HepG2 (cell line): ENCODE measurements around the gene PIGV. TPM values are rescaled to one million over a fixed set of nuclear protein-coding genes. Genes with fewer than 3 reads are reported as not detected.
A peak's percentile ranks its signal among the peaks of the same experiment; 100 is the strongest.

Source experiments
- BHLHE40 ChIP-seq: IDR thresholded peaks from 2 replicates; pipeline ENCODE4 v1.6.1; 2011; ENCODE audit warnings: low read length, improper control_type of control experiment
- CSRNP1 ChIP-seq: sonication (generic); formaldehyde crosslinking; IDR thresholded peaks from 2 replicates; pipeline ENCODE4 v1.8.1; 2023; ENCODE audit warnings: mild to moderate bottlenecking, missing genetic modification reagents
- FOSL2 ChIP-seq: sonication (generic); formaldehyde crosslinking; IDR thresholded peaks from 2 replicates; pipeline ENCODE4 v1.4.0; 2020; ENCODE audit warnings: missing genetic modification reagents
- FOXM1 ChIP-seq: sonication (generic); formaldehyde crosslinking; IDR thresholded peaks from 2 replicates; pipeline ENCODE4 v1.5.0; 2020; ENCODE audit warnings: missing genetic modification reagents
- GATA4 ChIP-seq: sonication (generic); IDR thresholded peaks from 2 replicates; pipeline ENCODE4 v1.6.1; 2016; ENCODE audit warnings: antibody characterized with exemption, low read depth, borderline replicate concordance
- HES4 ChIP-seq: sonication (generic); formaldehyde crosslinking; IDR thresholded peaks from 2 replicates; pipeline ENCODE4 v1.9.0; 2021; ENCODE audit warnings: mild to moderate bottlenecking, missing genetic modification reagents, borderline replicate concordance
- KDM5B ChIP-seq: sonication (generic); formaldehyde crosslinking; IDR thresholded peaks from 2 replicates; pipeline ENCODE4 v1.4.0; 2020; ENCODE audit warnings: missing genetic modification reagents, mild to moderate bottlenecking, borderline replicate concordance
- ZNF10 ChIP-seq: sonication (generic); formaldehyde crosslinking; IDR thresholded peaks from 2 replicates; pipeline ENCODE4 v1.4.0; 2020; ENCODE audit warnings: mild to moderate bottlenecking, low read depth, missing genetic modification reagents, borderline replicate concordance
- ZNF234 ChIP-seq: sonication (generic); formaldehyde crosslinking; conservative IDR thresholded peaks from 2 replicates; pipeline ENCODE4 v1.5.1; 2020; ENCODE audit warnings: mild to moderate bottlenecking, missing genetic modification reagents
- ZNF337 ChIP-seq: sonication (generic); formaldehyde crosslinking; IDR thresholded peaks from 2 replicates; pipeline ENCODE4 v1.5.1; 2020; ENCODE audit warnings: missing genetic modification reagents, low read depth, mild to moderate bottlenecking, borderline replicate concordance
- ZNF563 ChIP-seq: sonication (generic); formaldehyde crosslinking; IDR thresholded peaks from 2 replicates; pipeline ENCODE4 v1.8.0; 2022; ENCODE audit warnings: mild to moderate bottlenecking, moderate library complexity, missing genetic modification reagents
- ZXDC ChIP-seq: sonication (generic); formaldehyde crosslinking; IDR thresholded peaks from 2 replicates; pipeline ENCODE4 v1.5.0; 2020; ENCODE audit warnings: mild to moderate bottlenecking, missing genetic modification reagents
- polyA plus RNA-seq, 8 experiments: library from polyadenylated mRNA; depleted of rRNA in 3 of 8; stranded (reverse) in 7 of 8; unstranded in 1 of 8; fragments of >200 nt; fragmentation: Illumina TruSeq in 4 of 8; extraction: Trizol in 4 of 8; gene quantifications; 2 replicates each; pipeline versions ENCODE4 v1.2.1 to v1.2.3, GENCODE V29; 2011 to 2016; ENCODE audit warnings: low read depth in 4 of 8, missing spikeins in 1 of 8, mixed read lengths in 1 of 8; ENCODE audit not compliant: insufficient read depth in 1 of 8
- total RNA-seq, 5 experiments: library from RNA; depleted of rRNA; stranded (reverse); fragments of >200 nt; fragmentation: Illumina TruSeq; extraction: Trizol; gene quantifications; 2 replicates each; pipeline ENCODE4 v1.2.3, GENCODE V29; 2016; ENCODE audit warnings: low read depth in 1 of 5
- TF ChIP-seq, protein P1 (sequence below): sonication (generic); formaldehyde crosslinking; IDR thresholded peaks from 2 replicates; pipeline ENCODE4 v1.8.0; 2022; ENCODE audit warnings: mild to moderate bottlenecking, missing genetic modification reagents, moderate library complexity
- TF ChIP-seq, protein P2 (sequence below): IDR thresholded peaks from 2 replicates; pipeline ENCODE4 v1.6.1; 2016
- TF ChIP-seq, protein P3 (sequence below): IDR thresholded peaks from 2 replicates; pipeline ENCODE4 v1.6.1; 2012; ENCODE audit warnings: inconsistent platforms
- TF ChIP-seq, protein P4 (sequence below): sonication (generic); formaldehyde crosslinking; IDR thresholded peaks from 2 replicates; pipeline ENCODE4 v1.9.0; 2021; ENCODE audit warnings: mild to moderate bottlenecking, missing genetic modification reagents

The PIGV gene
- total and polyA plus RNA-seq, 2 of the 13 experiments (the other 11 are each of a cell fraction or from before 2014, with no cell fraction given) = 13.5 to 22.7 TPM

DNA sequence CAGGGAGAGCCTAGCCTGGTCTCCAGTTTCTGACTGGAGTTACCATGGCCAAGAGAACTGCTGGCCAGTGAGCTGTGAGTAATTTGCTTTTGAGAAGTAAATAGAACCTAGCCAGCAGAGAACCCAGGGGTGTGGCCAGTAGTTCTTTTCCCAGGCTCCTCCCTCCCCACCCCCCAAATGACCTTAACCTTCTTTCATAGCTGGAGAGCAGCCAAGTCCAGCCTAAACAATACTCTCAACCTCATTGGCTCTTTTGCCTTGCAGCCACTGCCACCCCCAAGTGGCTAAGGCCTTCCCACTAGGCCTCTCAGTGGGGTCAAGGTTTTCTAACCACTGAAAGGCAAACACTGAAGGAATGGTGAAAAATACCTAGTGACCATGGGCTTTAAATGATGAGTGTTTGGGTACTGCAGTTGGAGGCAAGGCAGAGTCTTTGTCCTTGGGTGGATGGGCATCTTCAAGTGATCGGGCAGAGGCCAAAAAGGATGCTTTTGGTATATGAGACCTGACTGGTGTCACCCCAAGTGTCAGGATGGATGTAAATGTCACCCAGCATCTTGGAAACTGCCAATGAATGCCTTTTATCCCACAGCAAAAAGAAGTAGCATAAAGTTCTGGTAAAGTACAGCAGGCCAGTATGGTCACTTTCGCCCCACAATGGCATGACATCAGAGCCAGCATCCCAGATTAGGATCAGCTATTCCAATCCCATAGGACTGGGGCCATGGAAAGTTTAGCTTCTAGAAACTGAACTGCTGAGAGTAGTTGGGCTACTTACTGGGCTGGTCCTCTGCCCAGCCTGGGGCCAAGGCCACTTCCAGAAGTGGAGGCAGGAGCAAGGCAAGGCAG, 3.5 kb upstream of the PIGV start (continued):
- TF ChIP-seq HES4 (no peak), ZXDC (CRISPR knock-in tag) (no peak), ZNF337 (0 out of 2 replicates have a peak, but pooled peaks have one; percentile 51), BHLHE40 (no peak), ZNF563 (CRISPR knock-in tag) (no peak), ZNF234 (no peak), CSRNP1 (no peak), ZNF10 (no peak), GATA4 (no peak), FOXM1 (CRISPR knock-in tag) (no peak), KDM5B (0 out of 2 replicates have a peak, but pooled peaks have one; percentile 50), FOSL2 (CRISPR knock-in tag) (peak; percentile 75)
- TF ChIP-seq, protein P1, sequence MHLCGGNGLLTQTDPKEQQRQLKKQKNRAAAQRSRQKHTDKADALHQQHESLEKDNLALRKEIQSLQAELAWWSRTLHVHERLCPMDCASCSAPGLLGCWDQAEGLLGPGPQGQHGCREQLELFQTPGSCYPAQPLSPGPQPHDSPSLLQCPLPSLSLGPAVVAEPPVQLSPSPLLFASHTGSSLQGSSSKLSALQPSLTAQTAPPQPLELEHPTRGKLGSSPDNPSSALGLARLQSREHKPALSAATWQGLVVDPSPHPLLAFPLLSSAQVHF (CRISPR knock-in tag) = no peak
- TF ChIP-seq, protein P2, sequence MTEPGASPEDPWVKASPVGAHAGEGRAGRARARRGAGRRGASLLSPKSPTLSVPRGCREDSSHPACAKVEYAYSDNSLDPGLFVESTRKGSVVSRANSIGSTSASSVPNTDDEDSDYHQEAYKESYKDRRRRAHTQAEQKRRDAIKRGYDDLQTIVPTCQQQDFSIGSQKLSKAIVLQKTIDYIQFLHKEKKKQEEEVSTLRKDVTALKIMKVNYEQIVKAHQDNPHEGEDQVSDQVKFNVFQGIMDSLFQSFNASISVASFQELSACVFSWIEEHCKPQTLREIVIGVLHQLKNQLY = no peak; the same call in 1 of the 2 replicates
- TF ChIP-seq, protein P3, sequence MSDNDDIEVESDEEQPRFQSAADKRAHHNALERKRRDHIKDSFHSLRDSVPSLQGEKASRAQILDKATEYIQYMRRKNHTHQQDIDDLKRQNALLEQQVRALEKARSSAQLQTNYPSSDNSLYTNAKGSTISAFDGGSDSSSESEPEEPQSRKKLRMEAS = peak; percentile 46; the same call in 1 of the 2 replicates
- TF ChIP-seq, protein P4, sequence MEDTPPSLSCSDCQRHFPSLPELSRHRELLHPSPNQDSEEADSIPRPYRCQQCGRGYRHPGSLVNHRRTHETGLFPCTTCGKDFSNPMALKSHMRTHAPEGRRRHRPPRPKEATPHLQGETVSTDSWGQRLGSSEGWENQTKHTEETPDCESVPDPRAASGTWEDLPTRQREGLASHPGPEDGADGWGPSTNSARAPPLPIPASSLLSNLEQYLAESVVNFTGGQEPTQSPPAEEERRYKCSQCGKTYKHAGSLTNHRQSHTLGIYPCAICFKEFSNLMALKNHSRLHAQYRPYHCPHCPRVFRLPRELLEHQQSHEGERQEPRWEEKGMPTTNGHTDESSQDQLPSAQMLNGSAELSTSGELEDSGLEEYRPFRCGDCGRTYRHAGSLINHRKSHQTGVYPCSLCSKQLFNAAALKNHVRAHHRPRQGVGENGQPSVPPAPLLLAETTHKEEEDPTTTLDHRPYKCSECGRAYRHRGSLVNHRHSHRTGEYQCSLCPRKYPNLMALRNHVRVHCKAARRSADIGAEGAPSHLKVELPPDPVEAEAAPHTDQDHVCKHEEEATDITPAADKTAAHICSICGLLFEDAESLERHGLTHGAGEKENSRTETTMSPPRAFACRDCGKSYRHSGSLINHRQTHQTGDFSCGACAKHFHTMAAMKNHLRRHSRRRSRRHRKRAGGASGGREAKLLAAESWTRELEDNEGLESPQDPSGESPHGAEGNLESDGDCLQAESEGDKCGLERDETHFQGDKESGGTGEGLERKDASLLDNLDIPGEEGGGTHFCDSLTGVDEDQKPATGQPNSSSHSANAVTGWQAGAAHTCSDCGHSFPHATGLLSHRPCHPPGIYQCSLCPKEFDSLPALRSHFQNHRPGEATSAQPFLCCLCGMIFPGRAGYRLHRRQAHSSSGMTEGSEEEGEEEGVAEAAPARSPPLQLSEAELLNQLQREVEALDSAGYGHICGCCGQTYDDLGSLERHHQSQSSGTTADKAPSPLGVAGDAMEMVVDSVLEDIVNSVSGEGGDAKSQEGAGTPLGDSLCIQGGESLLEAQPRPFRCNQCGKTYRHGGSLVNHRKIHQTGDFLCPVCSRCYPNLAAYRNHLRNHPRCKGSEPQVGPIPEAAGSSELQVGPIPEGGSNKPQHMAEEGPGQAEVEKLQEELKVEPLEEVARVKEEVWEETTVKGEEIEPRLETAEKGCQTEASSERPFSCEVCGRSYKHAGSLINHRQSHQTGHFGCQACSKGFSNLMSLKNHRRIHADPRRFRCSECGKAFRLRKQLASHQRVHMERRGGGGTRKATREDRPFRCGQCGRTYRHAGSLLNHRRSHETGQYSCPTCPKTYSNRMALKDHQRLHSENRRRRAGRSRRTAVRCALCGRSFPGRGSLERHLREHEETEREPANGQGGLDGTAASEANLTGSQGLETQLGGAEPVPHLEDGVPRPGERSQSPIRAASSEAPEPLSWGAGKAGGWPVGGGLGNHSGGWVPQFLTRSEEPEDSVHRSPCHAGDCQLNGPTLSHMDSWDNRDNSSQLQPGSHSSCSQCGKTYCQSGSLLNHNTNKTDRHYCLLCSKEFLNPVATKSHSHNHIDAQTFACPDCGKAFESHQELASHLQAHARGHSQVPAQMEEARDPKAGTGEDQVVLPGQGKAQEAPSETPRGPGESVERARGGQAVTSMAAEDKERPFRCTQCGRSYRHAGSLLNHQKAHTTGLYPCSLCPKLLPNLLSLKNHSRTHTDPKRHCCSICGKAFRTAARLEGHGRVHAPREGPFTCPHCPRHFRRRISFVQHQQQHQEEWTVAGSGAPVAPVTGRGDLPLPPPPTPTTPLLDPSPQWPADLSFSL (CRISPR knock-in tag) = no peak
